ENCODE data around the gene ANTXR2.

The ANTXR2 gene

DNA sequence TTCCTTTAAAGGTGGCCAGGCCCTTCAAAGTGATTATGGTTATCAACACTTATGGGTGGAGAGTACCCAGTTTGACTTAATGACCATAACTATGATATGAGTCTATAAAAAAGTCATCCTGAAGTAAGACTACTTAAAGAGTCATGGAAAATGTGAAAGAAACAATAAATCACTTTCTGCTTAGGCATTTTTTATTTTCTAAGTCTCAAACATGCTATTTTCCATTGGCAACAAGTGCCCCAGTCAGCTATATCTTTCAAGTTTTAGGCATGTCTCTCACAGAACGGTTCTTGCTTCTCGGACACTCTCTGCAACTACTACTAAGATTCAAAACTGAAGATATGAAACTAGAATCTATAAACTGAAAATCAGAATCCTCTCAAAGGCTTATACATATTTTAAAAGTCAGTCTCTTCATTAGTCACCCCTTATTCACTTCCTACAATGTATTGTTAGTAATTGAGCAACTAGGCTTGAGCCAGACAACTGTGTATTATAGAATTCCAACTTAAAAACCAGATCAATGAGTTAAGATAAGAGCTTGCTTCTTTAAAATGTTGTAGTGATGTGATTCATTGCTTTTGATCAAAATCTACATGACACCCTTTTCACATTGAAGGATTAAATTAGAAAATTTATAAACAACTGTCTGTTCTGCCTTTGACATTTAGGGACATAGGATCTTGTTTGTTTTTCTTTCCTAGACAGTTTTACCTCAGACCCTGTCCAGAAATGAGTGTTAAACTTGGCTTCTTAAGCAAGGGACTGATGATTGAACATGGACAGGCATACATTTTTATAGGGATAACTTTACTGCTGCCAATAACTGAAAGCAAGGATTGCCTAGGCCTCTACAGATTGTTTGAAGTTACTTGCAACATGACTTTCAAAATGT, 2.9 kb downstream of the ANTXR2 start:
- no peak for DNase-seq (ENCODE audit: low read depth)

DNA sequence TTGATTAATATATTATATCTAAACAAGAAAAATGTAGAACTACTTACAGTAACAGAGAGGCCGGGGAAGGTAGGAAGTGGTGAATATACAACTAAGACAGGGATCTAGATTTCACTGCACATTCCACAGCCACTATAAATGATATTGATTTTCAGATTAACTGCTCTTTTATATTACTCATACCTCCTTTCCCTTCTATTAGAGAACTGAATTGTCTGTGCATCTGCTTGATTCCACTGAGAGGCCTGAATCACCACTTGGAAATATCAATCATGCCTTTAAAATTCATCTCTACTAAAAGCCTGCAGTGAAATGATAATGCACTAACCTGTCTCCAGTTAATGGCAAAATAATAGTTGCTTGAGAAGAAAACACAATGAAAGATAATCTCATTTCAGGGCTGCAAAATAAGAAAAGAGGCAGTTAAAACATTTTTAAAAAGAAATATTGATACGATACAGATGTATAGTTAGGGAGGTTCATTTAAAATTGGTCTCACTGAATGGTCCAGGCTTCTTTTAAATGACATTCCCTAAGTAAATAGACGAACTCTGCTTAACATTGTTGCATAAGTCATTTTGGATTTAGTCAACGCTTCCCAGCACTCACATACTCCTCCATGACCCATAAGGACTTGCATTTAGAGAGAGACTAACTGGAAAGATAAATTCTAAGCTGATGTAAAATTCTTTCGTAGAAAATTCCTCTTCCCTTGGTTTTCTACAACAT, 3.8 kb downstream of the ANTXR2 start:
- DNase-seq (ENCODE audit: low read depth) = no peak

DNA sequence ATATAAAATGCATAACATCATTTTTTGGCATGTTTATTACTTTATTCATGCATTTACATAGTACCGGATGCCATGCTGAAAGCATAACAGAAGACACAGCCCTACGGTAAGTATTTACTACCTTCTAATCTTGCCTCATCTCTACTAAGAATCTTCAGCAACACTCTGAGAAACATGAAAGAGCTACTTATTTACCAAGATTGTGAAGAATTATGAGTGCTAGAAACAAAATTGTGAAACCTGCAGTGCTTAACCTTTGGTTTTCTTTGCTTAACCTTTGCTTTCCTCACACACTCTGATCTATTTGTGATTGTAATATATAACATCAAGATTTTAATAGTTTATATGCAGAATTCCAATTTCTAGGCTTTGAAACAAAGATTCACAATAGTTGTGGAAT, 7.4 kb downstream of the ANTXR2 start:
- DNase-seq (ENCODE audit: low read depth) = no peak

DNA sequence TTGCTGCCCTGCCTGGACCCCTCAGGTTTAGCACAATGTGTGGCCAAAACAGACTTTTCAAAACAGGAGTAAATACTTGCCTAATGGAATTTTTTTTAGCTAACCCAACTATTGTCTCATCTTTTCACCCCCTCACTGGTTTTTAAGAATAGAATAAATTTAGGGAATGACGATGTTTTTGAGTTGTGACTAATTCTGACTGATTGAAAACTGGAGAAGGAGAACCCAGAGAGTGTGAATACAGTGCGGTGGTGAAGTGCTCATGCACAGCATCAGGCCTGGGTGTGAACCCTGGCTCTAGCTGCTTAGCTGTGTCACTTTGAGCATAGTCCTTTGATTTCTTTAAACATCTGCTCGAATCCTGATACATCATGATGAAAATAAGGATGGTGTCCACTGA, 10.5 kb downstream of the ANTXR2 start:
- no peak for DNase-seq (ENCODE audit: low read depth)

DNA sequence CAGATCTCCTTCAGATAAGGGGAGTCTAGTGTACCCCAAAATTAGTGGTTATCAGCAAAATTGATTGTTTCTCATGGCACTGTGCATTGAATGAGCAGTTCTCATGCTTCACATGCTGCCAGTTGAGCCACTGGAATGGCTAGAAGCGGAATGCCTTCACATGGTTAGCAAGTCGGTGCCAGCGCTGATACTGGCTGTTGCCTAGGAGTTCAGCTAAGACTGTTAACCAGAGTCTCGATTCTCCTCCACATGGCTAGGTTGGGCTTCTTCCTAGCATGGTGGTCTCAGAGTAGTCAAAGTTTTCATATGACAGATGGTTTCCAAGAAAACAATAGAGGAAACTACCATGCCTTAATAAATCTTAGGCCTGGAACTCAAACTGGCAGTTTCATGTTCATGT, 12.2 kb downstream of the ANTXR2 start:
- DNase-seq (ENCODE audit: low read depth) = no peak

DNA sequence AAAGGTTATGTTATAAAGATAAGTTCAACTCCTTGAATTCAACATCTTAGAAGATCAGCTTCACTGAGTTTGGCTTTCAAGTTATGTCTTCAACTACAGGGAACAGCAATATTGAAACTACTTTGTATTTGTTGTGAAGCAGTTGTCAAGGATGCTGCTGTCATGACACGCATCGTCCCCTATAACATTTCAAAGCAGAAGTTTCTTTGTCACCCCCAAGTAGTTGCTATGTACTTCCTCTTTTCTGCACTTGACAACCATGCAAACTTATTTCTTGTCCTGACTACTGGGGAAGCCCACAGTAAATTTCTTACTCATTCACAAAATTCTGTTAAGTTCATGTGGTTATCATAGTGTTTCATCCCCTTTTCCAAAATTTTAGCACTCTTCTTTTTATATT, 14.3 kb downstream of the ANTXR2 start:
- DNase-seq (ENCODE audit: low read depth) = no peak

DNA sequence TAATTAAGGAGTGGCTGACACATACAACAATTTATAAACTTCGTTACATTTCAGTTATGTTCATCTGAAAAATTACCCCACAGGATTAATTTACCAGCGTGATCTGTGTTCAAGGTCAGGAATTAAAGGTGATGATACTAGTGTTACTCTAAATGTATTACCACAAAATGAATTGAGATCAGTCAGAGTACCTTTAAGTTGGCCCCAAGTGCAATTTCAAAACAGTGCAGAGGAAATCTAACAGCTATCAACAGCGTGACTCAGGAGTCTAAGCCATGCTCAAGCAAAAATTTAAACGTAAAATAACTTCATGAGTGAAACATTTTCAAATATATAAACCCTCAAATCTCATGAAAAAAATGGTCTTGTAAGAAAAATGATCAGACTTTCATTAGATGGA, 18.7 kb downstream of the ANTXR2 start:
- DNase-seq (ENCODE audit: low read depth) = no peak

DNA sequence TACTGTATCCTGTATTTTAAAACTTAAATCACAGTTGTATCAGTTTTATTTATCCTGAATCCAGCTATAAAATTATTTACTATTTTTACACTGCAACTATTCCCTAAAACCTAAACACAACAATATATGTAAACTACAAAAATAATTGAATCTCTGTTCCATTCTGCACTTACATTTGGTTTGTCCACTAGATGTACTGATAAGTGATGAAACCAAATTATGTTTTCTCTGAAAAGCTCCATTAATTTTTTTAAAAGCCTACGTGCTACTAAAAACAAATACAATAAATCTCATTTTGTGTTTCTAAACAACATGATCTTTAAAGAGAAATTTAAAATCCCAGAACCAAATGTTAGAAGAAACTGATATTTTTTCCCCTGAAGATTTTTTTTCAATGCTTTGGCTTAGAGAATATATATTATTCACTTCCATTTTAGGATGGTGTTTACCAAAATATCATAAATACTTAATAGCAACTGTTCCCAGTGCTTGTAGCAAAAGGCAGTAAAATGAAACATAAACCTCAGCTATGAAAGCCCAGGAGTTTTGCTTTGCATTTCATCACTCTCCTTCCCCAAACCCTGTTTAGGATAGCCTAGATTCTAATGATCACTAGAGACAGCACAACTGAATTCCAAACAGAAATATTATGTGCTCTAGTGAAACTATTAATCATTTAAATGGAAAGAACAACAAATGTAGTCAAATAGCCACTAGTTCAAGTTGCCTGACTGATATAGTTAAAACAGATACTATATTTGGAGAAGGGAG, 19.7 kb downstream of the ANTXR2 start:
- DNase-seq (ENCODE audit: low read depth) = no peak

DNA sequence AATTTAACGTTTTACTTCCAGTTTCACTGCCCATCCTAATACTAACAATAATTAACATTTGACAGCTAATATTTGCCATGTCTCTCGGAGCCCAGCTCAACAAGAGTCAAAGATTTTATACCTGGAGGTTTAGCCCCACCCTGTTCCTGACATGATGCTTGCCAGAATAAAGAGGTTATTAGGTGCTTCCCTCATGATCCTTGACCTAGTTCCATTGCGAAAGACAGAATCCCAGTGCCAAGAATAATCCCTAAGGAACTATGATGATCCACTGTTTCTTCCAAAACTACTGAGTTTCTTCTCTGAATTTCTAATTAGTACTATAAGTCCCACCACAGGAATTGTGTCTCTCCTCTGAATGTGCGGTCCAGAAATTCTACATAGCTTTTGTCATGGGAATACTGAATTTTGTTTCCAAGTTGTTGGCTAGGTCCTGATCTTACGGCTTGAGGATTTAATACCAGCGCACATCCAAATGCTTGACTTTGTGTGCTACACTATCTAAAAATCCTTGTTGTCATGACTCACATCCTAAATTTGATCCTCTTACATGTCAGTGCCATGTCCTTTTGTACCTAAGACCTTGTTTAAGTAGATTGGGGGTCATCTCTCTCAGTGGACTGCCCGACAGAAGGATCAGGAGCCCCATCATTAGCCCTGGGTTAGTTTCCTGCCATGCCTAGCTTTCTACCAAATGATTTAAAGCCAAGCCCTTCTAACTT, 23.1 kb downstream of the ANTXR2 start:
- DNase-seq (ENCODE audit: low read depth) = no peak

DNA sequence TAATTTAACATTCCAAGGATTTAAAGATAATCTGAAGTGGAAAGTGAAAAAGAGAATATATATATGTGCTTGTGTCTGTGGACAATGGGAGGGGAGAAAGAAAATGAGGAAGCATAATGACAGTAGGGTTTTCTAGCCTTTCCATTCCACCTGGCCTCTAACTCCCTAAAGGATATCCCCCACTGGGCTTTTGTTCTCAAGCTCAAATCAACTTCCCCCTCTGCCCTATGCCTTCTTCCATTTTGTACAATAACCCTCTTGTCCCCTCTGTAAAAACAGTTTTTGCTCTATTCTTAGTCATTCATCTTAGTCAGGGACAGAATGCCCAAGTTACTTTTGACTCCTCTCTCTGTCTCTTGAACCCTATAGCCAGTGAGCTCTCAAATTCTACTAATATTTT, 23.6 kb downstream of the ANTXR2 start:
- no peak for DNase-seq (ENCODE audit: low read depth)

DNA sequence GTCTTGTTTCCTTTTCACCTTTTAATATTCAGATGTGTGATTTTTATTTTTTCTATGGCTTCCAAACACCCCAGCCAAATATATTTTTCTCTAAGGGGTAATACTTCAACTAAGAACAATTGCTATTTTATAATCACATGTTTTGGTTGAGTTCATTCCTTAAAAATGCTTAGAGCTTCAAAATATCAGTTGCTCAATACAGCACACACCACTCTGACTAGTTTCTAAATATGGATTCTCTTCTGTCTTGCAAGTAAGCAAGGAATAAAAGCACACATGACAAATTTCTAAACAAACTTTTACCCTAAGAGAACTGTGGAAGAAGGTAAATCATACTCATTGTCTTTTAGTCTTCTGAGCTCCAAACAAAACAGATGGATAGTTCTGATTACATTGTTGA, 27.2 kb downstream of the ANTXR2 start:
- peak; percentile 40 for DNase-seq (ENCODE audit: low read depth)

DNA sequence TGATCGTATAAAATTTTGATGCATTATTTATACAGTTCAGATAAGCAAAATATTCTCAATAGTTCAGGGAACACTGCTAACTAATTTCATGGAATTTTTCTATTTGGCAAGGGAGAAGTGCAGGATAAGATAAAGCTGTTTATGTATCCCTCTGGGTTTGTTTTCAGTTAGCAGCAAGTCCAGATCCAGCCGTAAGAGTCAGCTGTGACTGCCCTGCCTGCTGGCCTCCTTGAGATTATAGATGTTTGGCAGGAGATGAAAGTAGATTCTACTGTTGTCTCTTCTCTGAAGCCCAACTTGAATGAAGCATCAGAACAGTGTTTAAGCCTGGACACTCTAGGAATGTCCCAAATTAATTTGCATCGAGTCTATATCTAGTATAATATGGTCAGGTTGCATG, 29.5 kb downstream of the ANTXR2 start:
- DNase-seq (ENCODE audit: low read depth) = no peak

DNA sequence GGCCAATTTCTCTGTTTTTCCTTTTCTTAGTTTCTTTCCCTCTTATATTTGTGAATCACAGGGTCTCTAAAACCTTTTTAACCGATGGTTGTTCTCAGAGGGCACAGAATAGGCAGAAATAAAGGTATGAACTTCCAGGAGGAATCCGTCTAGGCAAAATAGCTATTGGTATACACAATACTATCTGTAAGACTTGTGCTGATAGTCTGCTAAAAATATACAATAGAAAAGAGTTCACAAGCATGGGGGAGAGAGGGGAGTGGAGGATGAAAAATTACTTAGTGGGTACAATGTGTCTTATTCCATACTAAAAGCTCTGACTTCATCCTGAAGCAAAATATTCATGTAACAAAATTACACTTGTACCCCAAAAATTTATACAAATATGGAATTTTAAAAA, 30.2 kb downstream of the ANTXR2 start:
- no peak for DNase-seq (ENCODE audit: low read depth)

DNA sequence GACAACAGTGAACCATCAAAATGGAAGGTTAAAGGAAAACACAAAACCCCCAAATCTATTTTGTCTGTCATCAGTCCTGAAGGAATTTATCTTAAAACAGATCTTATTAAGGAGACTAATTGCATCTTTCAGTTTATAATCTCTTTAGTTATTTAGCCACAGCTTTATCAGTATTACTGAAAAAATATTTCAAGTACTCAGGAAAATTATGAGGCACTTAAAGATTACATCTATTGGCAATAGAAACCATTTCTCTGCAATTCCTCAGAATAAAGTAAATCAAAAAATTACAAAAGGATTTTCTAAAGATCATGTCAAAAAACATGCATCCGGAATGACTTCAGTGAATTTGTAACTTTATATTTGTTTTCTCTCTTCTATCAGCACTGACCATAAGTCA, 35.2 kb downstream of the ANTXR2 start:
- no peak for DNase-seq (ENCODE audit: low read depth)

DNA sequence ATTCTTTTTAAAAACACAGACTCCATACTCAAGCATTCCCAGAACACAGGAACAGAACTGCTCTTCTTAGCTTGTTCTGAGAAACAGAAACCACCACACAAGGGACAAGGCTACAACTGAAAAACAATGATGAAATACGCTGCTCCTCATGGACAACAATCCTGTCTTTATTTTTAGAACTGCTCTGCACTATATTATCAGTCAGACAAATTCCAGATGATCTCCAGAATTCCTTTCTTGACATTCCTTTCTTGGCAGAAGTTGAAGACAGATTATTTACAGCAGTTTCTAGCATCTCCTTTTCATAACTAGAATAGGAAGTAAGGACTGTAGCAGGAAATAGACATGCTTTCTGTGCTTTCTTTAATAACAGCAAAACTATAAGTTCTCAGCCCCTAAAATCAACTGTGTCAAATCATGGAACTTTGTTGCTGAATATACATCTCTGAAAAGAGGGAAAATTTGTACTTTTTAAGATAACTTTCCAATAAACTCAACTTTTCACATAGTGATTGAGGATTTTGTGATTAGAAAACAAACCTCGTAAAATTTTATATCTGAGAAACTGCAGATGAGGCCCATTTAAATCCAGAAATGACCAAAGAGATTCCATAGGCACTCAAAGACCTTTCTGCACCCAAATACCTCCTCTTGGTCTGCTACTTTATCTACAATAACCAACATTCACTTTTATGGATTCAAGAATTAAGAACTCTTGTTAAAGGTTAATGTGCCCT, 35.9 kb downstream of the ANTXR2 start:
- DNase-seq (ENCODE audit: low read depth) = peak; percentile 77

DNA sequence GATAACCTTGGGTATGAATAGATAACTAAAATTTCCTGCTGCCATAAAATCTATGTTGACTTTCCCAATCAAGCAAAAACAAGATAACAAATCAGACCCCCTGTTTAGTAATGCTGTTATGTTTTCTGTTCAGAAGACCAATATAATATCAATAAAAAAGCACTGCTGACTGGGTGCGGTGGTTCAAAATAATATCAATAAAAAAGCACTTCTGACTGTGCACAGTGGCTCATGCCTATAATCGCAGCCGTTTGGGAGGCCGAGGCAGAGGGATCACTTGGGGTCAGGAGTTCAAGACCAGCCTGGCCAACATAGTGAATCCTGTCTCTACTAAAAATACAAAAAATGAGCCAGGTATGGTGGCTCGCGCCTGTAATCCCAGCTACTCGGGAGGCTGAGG, 36.7 kb downstream of the ANTXR2 start:
- no peak for DNase-seq (ENCODE audit: low read depth)

DNA sequence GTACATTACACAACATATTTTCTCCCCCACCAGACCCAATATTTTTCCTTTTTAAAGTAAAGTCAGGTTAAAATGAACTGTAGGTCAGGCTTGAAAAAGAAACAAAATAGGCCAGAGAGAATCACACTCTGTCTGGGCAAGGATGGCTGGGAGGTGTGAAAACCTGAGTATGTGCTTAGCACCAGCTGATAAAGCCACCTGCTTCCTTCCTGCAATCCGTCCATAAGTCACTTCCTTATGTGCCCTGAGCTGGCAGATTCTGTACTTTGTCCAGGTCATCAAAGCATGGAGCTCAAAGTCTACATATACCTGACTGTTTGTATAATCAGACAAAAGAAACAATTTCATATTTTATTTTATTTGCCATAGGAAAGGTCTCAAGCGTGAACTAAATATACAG, 37.7 kb downstream of the ANTXR2 start:
- no peak for DNase-seq (ENCODE audit: low read depth)

DNA sequence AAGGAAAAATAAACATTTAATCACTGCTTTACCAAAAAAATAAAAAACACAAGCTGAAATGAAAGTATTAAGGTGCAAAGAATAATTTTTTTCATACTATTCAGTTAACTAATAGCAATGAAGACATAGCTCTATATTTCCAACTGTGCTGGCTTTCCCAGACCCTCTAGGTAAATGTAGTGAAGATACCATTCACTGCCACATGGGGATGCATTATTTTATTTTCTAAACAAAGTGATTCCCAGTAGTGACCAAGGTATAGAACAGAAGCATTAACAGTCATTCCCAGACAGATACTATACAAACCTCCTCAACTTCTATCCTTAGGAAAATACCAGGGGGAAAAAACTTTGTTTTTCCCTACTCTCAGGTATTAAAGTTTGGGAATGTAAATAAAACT, 39.4 kb downstream of the ANTXR2 start:
- no peak for DNase-seq (ENCODE audit: low read depth)

DNA sequence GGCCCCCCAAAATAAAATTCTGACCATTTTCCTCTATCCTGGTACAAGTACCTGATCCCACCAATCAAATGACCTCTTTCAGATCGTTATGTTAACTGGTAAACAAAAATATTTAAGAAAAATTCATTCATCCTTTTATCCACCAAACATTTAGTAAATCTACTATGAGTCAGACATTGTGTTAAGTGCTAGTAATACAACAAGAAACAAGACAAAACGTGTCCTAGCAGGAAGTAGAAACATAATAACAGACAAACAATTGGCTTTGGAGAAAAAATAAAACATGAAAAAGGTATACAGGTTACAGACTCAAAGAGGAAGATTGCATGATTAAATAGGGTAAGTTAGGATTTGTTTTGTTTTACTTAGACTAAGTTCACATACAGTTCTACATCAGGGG, 43.7 kb downstream of the ANTXR2 start:
- no peak for DNase-seq (ENCODE audit: low read depth)

DNA sequence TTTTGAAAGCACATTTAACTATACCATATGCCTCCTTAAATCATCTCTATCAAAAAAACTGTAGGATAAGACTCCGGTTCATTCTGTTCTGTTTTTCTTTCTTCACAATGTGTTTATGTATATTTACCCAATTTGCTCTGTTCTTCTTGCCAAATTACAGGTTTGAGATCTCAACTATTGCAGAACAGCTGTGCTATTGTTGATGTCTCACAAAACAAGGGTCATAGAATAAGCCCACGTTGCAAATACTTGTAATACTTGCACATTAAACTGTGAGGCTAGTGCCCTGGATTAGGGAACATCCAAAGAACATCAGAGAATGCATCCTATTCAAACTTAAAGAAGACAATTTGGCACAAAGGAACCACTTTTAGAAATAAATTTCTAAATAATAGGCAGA, 45.4 kb downstream of the ANTXR2 start:
- DNase-seq (ENCODE audit: low read depth) = no peak

DNA sequence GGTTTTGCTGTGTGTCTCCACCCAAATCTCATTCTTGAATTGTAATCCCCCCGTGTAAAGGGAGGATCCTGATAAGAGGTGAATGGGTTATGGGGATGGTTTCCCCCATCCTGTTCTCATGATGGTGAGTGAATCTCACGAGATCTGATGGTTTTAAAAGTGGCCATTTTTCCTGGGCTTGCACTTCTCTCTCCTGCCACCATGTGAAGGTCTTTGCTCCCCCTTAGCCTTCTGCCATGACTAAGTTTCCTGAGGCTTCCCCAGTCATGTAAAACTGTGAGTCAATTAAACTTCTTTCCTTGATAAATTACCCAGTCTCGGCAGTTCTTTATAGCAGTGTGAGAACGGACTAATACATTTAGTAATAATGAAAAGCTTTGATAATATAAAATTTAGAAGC, 46.9 kb downstream of the ANTXR2 start:
- no peak for DNase-seq (ENCODE audit: low read depth)

All from fibroblast of the conjunctiva (primary cell).